Thyroid gland (tissue), 4 donors: ENCODE measurements around the gene CISD1. TPM values are rescaled to one million over a fixed set of nuclear protein-coding genes. Genes with fewer than 3 reads are reported as not detected.
"Not testable (repeated sequence)": the region's sequence is repeated elsewhere in the genome, so short reads cannot be mapped to it uniquely, and the experiment has no call there.

Source experiments
- DNase-seq, 2 donors: peaks; one replicate each; pipeline ENCODE4 v3.0.0-alpha.2; 2019
- H3K27ac ChIP-seq, 3 donors: fragments of 200-600 bp; sonication (generic); 1 replicate in 2 of 3; 2 replicates in 1 of 3; pipeline ENCODE4 v1.5.1; 2016 to 2019; ENCODE audit warnings: mild to moderate bottlenecking in 1 of 3, moderate library complexity in 1 of 3
- H3K27me3 ChIP-seq: fragments of 200-600 bp; sonication (generic); one replicate; pipeline ENCODE4 v1.5.1; 2019
- H3K36me3 ChIP-seq, 2 donors: fragments of 200-600 bp; sonication (generic); one replicate each; pipeline ENCODE4 v1.5.1; 2016 to 2019
- H3K4me1 ChIP-seq, 2 donors: fragments of 200-600 bp; sonication (generic); one replicate each; pipeline ENCODE4 v1.5.1; 2017 to 2019
- H3K4me3 ChIP-seq, 3 donors: fragments of 200-600 bp; sonication (generic); replicated peaks in 1 of 3; 1 replicate in 2 of 3; 2 replicates in 1 of 3; pipeline ENCODE4 v1.5.1; 2016; ENCODE audit warnings: mild to moderate bottlenecking in 1 of 3
- H3K9me3 ChIP-seq: fragments of 200-600 bp; sonication (generic); one replicate; pipeline ENCODE4 v1.5.1; 2017
- CTCF ChIP-seq, 6 experiments: fragments of 200-600 bp in 3 of 6; fragments of 450-650 bp in 3 of 6; sonication (generic) in 3 of 6; IDR thresholded peaks; one replicate each; pipeline ENCODE4 v1.5.1; 2016 to 2019; ENCODE audit warnings: antibody characterized with exemption in 6 of 6, mild to moderate bottlenecking in 2 of 6, inconsistent platforms in 1 of 6, moderate library complexity in 1 of 6
- POLR2A ChIP-seq, 2 donors: fragments of 450-650 bp; IDR thresholded peaks; one replicate each; pipeline ENCODE4 v1.6.1; 2017; ENCODE audit warnings: antibody characterized with exemption in 2 of 2, mild to moderate bottlenecking in 2 of 2, moderate library complexity in 1 of 2
- WGBS, 2 donors: methylation state at CpG; one replicate each; pipeline ENCODE4 v1.1.5; 2017; 5-methylcytosine and 5-hydroxymethylcytosine counted together
- intact Hi-C: fragments of 100-400 bp; cut with DNase I; formaldehyde crosslinking; loops from one replicate; pipeline ENCODE4 v1.15.1; 2023
- total RNA-seq, 4 donors: library from RNA; depleted of rRNA; stranded (reverse); fragments of >200 nt; gene quantifications; one replicate each; pipeline ENCODE4 v1.2.3, GENCODE V29; 2016

The CISD1 gene
- total RNA-seq, 4 donors from 2014 or later = 12.1 to 32.4 (median 29.0) TPM

- H3K4me3 ChIP-seq, H3K27me3 ChIP-seq, H3K27ac ChIP-seq, intact Hi-C loops, H3K36me3 ChIP-seq, H3K4me1 ChIP-seq, H3K9me3 ChIP-seq, DNase-seq: not testable (repeated sequence)
- 78 to 80% methylated on average over 3 of the region's 3 CpGs for WGBS, 2 donors
These were observed 24.3 kb upstream of the CISD1 start for GRCh38 chr10:58244666-58245065.

GRCh38 chr10:58253184-58253583, 15.8 kb upstream of the CISD1 start:
- Histone ChIP-seq H3K4me3 (no peak overlapping the region), H3K36me3 (no peaks in the 10 kb centered on the region), H3K9me3 (no peaks in the 10 kb centered on the region), H3K27me3 (no peaks in the 10 kb centered on the region), H3K4me1 (no peaks in the 10 kb centered on the region), H3K27ac (no peak overlapping the region)
- no peak for TF ChIP-seq POLR2A (IDR thresholded peaks at IDR 0.05)
- TF ChIP-seq CTCF (IDR thresholded peaks at IDR 0.05) = no peak
- intact Hi-C loops = no loop called here
- DNase-seq = no peak
- WGBS, 2 donors = 73 to 81% methylated on average over 4 of the region's 4 CpGs

GRCh38 chr10:58254644-58255043, 14.3 kb upstream of the CISD1 start:
- no peak overlapping the region for H3K4me3 ChIP-seq
- no peaks in the 10 kb centered on the region for H3K36me3 ChIP-seq
- 0 to 59% methylated on average over 1 of the region's 1 CpG for WGBS, 2 donors
- DNase-seq = no peak
- no peaks in the 10 kb centered on the region for H3K4me1 ChIP-seq
- intact Hi-C loops = no loop called here
- no peaks in the 10 kb centered on the region for H3K27me3 ChIP-seq
- H3K27ac ChIP-seq = no peak overlapping the region
- no peaks in the 10 kb centered on the region for H3K9me3 ChIP-seq
- TF ChIP-seq POLR2A (IDR thresholded peaks at IDR 0.05) (no peak), CTCF (IDR thresholded peaks at IDR 0.05) (no peak)

DNA sequence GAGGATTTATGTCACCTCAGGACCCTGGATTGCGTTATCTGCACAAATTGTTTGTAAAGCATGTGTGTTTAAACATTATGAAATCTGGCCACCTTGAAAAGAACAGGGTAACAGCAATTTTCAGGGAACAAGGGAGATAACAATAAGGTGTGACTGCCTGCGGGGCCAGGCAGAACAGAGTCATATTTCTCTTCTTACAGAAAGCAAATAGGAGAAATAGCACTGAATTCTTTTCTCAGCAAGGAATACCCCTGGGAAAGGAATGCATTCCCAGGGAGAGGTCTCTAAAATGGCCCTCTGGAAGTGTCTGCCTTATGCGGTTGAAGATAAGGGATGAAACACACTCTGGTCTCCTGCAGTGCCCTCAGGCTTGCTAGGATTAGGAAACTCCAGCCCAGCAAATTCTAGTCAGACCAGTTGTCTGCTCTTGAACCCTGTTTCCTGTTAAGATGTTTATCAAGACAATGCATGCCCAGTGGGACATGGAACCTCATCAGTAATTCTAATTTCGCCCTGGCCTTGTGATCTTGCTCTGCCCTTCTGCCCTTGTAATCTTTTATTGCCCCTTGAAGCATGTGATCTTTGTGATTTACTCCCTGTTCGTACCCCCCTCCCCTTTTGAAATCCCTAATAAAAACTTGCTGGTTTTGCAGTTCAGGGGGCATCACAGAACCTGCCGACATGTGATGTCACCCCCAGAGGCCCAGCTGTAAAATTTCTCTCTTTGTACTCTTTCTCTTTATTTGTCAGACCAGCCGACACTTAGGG, 12.8 kb upstream of the CISD1 start:
- intact Hi-C loops, DNase-seq, H3K4me1 ChIP-seq, H3K27me3 ChIP-seq, H3K9me3 ChIP-seq, H3K36me3 ChIP-seq, H3K27ac ChIP-seq, H3K4me3 ChIP-seq: not testable (repeated sequence)
- WGBS, 2 donors = 96% methylated on average over 7 of the region's 7 CpGs

GRCh38 chr10:58258977-58259692, 9.8 kb upstream of the CISD1 start:
- H3K27ac ChIP-seq = no peak overlapping the region
- no peaks in the 10 kb centered on the region for H3K27me3 ChIP-seq
- WGBS, 2 donors = 91 to 95% methylated on average over 4 of the region's 4 CpGs
- TF ChIP-seq CTCF (IDR thresholded peaks at IDR 0.05) = no peak
- no peak for TF ChIP-seq POLR2A (IDR thresholded peaks at IDR 0.05)
- H3K9me3 ChIP-seq = no peaks in the 10 kb centered on the region
- no peak for DNase-seq
- no peaks in the 10 kb centered on the region for H3K4me1 ChIP-seq
- no peak overlapping the region for H3K4me3 ChIP-seq
- no peaks in the 10 kb centered on the region for H3K36me3 ChIP-seq
- intact Hi-C loops = no loop called here

DNA sequence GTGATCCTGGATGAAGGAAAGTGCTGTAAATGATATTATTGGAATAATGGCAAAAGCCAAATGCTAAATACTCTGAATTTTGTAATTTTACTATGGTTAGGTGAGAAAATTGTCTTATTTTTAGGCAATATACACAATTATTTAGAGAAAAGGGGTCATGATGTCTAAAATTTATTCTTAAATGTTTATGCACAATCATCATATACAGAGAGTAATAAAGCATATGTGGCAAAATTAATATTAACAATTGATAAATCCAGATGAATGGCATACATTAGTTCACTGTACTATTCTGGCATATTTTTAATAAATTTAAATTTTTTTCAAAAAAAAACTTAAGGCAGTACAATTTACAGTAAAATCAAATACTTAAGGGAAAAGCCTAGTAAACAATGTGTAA, 8.6 kb upstream of the CISD1 start:
- H3K36me3 ChIP-seq = no peaks in the 10 kb centered on the region
- no peak overlapping the region for H3K4me3 ChIP-seq
- no peak overlapping the region for H3K27ac ChIP-seq
- intact Hi-C loops = no loop called here
- DNase-seq = no peak
- TF ChIP-seq POLR2A (IDR thresholded peaks at IDR 0.05) (no peak), CTCF (IDR thresholded peaks at IDR 0.05) (no peak)
- no peaks in the 10 kb centered on the region for H3K4me1 ChIP-seq
- no peaks in the 10 kb centered on the region for H3K27me3 ChIP-seq
- H3K9me3 ChIP-seq = no peaks in the 10 kb centered on the region
